ENCODE data around the gene IGFL1.
A peak's percentile ranks its signal among the peaks of the same experiment; 100 is the strongest.
"Not testable (repeated sequence)": the region's sequence is repeated elsewhere in the genome, so short reads cannot be mapped to it uniquely, and the experiment has no call there.

Gene IGFL1

GRCh38 chr19:46265217-46265828 lies 35.8 kb downstream of the IGFL1 start:
- peak; percentile 91 for DNase-seq (ENCODE audit: low read depth, low spot score)

- DNase-seq (ENCODE audit: low read depth, low spot score): no peak
These were observed 39.6 kb downstream of the IGFL1 start for GRCh38 chr19:46269101-46269500.

GRCh38 chr19:46270521-46271256 lies 41.1 kb downstream of the IGFL1 start:
- DNase-seq (ENCODE audit: low read depth, low spot score): peak; percentile 14

- DNase-seq (ENCODE audit: low read depth, low spot score): peak; percentile 97
These were observed 42.1 kb downstream of the IGFL1 start for GRCh38 chr19:46271481-46272197.

- DNase-seq (ENCODE audit: low read depth, low spot score): not testable (repeated sequence)
These were observed 44.4 kb downstream of the IGFL1 start for GRCh38 chr19:46273931-46274330.

- DNase-seq (ENCODE audit: low read depth, low spot score): no peak
These were observed 49.6 kb downstream of the IGFL1 start for GRCh38 chr19:46279177-46279576.

Data from astrocyte of the hippocampus (primary cell).